Epidermal melanocyte (primary cell): ENCODE data around the gene UBALD1.
A peak's percentile ranks its signal among the peaks of the same experiment; 100 is the strongest.

Source experiments
- DNase-seq: peaks from one replicate; pipeline ENCODE4 v3.0.0; 2011; ENCODE audit warnings: low spot score; ENCODE audit not compliant: insufficient read length

UBALD1 gene

DNA sequence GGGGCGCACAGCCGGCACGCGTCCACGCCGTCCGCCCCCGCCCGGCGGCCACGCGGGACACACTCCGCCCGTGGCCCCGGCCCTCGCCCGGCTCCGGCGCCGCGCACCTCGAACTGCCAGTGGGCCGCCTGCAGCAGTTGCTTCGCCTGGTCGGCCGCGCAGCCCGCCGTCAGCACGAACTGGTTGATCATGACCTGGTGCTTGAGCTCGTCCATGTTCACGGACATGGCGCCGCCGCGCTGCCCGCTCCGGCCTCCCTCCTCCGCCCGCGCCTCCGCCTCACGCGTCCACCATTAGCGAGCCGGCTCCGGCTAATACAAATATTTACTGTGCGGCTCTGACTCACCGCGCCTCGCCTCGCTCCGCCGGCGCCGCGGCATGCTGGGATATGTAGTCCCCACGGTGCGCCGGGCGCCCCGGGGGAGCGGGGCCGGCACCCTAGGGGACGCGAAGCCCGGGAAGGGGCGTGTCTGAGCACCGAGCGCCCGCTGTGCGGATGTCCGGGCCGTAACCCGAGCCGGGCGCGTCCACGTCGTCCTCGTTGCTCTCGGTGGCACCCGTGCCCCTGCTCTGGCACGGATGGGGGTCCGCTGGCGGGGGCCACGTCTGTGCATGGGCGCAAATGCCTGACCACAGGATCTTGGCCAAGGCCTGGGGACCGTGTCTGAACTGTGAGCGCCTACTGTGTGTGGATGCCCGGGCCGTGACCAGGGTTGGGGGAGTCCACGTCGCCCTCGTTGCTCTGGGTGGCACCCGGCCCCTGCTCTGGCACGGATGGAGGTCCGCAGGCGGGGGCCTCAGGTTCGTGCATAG is at the start of gene UBALD1:
UBALD1 (minus strand) TSS at position 318 of the 813 bp plus-strand sequence; CDS start at position 227, 91 bp downstream.
- DNase-seq = peak; percentile 96

DNA sequence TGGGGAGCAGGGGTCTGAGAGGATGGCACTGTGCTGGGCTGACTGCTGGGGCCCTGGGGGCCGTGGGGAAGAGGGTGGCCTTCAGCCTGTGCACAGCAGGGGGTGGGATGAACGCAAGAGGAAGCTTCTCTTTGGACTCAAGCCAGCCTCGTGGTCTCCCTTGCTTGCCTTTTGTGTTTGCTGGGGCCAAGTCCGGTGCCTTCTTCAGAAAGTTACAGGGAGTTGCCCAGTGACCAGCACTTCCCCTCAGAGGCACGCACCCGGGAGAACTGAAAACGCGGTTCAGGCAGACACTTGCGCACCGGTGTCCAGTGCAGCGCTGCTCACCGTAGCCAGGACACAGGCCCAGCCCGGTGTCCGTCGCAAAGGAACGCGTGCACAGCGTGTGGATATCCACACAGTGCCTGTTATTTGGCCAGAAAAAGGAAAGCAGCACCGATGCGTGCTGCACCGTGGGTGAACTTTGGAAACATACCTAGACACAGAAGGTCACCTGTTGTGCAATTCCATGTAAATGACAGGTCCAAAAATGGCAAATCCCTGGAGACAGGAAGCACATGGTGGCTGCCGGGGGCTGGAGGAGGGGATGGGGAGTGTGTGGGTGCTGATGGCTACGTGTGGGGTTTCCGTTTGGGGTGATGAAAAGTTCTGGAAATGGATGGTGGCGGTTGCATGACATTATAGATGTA is 49.2 kb upstream of the UBALD1 start:
- DNase-seq = peak; percentile 59

DNA sequence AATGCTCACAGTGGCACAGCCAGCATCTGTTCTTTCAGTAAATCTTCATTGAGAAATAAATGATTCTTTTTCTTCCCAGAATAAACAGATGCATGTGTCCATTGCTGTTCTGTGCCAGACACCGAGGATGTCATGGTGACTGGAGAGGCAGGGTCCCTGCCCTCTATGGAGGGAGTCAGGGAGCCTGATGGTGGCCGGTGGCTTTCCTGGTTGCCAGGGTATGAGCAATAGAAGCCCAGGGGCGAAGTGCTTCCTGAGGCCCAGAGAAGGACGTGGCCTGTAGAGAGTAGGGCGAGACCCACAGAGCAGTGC is 48.7 kb upstream of the UBALD1 start:
- no peak for DNase-seq

DNA sequence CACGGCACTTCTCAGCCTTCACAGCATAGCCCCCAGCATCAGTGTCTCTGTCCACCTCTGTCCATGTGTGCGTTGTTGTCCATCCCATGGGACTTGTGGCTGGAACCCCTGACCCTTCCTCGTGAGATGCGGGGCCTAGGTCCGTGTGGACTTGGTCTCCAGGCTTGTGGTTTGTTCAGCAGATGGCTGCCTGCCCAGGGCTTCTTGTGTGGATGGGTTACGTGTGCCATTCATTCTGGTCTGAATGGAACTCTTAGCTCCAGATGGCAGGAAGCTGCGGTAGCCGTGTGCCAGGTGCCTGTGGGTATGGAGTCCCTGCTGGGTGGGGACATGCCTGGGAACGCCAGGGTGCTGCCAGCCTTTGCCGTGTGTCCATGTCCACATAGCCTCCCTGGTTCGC is 47.0 kb upstream of the UBALD1 start:
- no peak for DNase-seq

DNA sequence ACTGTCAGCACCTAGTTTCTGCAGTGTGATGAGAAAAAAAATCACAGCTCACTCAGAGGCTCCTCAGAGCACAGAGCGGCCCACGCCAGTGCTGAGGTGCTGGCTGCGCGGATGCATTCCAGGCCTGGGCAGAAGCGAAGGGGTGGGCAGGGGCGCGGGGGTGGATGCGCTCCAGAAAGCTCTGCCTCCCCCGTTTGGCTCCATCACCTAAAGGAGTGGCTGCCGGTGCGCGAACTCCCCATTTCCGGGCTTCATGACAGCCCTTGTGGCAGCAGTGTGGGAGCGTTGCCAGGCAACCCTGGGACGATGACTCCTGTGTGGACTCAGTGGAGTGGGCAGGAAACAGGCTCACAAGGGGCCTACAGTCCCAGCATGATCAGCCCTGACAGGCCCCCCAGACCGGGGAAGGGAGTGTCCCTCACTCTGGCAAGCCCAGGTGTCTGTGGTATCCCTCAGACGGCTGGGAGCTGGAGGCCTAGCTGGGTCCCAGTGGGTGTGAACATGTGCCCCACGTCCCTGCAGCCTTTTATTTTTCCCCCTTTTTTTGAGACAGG is 45.8 kb upstream of the UBALD1 start:
- no peak for DNase-seq

DNA sequence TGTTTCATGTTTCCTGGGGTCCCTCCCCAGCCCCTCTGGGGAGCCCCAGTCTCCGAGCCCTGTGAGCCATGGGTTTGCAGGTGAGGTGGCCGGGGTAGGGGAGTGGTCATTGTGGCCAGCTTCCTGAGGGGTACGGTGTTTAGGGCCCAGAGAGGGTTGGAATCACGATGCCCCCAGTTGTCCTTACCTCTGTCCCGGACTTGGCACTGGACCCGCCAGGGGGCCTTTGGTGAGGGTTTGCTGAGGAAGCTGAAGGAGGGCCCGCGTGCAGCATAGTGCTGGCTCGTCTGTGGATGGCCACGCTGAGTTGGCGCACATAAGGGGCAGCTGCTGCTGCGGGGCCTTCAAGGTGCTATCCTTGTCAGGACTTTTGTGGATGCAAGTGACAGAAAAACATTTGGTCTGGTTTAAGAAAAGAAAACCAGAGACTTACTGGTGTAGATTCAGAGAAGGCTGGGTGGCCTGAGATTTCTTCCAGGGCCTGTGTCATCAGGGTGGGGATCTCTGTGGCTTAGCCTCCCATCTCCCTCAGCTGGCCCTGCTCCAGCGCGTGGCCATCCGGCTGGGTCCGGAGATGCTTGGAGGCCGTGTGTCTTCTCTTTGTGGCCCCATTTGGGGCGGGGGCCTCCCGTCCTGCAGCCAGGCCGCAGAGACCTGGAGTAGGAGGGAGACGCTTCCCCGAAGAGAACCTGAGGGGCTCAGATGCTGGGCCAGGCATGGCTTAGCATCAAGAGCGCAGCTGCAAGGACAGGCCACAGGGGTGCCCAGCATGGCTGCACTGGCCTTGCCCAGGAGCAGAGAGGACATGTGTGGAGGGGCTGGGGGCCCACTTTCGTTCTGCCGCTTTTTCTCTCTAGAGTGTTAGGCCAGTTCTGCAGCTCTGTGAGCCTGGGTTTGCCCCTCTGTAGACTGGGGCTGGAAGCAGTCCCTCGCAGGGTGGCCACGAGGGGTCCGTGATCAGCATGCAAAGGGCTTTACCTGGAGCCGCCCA is 45.0 kb upstream of the UBALD1 start:
- no peak for DNase-seq

DNA sequence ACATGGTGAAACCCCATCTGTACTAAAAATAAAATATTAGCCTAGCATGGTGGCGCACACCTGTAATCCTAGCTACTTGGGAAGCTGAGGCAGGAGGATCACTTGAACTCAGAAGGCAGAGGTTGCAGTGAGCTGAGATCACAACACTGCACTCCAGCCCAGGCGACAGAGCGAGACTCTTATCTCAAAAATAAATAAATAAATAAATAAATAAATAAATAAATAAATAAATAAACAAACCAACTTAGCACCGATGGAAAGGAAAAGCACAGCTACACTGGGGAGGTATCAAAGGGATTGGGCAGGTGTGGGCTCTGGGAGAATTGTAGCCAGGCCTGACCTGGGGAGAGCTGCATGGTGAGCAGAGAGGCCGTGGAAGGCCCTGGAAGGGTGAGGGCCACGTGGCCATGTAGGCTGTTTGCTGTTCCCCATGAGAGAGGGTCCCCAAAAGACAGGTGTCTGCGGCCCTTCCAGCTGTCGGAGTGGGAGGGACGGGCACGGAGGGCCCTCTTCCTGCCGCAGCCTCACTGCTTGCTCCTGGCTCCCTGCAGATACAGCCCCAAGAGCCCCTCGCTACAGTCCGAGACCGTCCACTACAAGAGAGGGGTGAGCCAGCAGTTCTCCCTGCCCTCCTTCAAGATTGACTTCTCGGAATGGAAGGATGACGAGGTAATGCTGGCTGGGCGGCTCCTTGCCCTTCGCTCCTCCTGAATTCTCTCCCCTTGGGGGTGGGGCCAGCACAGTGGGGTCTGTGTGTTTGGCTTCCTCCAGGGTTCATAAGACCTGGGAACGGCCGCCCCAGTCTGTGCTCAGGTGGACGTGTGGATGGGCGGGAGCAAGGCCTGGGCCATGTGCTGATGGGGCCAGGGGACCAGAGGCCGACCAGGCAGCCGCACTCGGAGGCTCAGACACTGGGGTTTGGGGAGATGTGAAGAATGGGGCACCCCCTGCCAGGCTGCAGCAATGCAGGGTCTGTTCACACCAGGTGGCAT is 42.3 kb upstream of the UBALD1 start:
- DNase-seq = no peak

DNA sequence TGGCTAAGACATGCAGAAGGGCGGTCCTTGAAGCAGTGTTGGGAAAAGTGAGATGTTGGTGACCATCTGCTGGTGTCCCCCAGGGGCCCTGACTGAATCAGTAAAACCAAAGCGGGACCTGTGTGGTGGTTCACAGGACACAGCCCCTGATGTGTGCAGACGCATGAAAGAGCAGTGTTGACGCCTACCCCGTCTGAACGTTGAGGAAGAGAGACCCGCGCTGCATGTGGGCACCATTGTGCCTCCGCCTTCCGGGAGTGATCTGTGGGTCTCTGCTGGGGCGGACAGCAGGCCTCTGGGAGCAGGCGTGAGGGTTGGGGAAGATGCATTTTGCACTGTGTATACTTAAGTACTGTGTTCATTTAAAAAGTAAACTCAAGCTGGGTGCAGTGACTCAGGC is 41.5 kb upstream of the UBALD1 start:
- no peak for DNase-seq

DNA sequence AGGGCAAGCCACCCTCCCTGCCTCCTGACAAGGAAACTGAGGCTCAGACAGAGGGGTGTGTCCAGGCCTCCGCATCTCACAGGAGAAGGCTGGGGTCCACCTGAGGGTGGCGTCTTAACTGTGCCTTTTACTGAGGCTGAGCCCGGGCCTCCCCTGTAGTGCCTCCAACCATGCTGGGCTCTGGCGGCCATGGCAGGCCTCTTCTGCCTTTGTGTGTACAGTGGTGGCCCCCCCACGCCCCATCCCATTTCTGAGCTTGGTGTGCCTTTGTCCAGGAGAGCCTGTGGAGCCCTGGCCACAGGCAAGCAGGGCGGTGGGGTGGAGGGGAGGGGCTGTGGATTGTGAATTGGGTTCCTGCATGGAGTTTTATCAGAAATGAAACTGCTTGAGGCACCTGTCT is 41.1 kb upstream of the UBALD1 start:
- DNase-seq = no peak

DNA sequence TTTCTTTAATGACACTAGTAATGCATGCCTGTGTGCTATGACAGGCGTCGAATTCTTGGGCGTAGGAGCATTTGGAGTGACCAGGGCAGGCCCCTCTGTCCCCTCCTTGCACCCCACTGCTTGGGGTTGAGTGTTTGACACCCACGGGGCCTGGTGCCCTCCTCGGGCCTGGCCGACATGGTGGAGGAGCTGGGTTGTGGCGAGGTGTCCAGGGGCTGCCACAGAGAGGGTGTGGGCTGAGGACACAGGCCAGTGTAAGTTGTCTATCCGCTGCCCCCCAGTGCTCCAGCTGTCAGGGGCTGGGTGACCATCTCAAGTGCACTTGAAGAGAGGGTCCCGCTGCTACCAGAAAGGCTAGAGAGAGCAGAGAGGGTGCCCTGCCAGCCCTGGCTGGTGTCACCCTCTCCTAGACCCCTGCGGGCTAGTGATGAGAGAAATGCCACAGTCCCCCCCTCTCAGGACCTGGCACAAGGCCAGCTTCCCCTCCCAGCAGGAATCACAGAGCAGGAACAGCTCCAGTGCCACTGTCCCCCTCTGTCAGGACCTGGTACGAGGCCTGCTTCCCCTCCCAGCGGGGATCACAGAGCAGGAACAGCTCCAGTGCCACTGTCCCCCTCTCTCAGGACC is 40.4 kb upstream of the UBALD1 start:
- no peak for DNase-seq

DNA sequence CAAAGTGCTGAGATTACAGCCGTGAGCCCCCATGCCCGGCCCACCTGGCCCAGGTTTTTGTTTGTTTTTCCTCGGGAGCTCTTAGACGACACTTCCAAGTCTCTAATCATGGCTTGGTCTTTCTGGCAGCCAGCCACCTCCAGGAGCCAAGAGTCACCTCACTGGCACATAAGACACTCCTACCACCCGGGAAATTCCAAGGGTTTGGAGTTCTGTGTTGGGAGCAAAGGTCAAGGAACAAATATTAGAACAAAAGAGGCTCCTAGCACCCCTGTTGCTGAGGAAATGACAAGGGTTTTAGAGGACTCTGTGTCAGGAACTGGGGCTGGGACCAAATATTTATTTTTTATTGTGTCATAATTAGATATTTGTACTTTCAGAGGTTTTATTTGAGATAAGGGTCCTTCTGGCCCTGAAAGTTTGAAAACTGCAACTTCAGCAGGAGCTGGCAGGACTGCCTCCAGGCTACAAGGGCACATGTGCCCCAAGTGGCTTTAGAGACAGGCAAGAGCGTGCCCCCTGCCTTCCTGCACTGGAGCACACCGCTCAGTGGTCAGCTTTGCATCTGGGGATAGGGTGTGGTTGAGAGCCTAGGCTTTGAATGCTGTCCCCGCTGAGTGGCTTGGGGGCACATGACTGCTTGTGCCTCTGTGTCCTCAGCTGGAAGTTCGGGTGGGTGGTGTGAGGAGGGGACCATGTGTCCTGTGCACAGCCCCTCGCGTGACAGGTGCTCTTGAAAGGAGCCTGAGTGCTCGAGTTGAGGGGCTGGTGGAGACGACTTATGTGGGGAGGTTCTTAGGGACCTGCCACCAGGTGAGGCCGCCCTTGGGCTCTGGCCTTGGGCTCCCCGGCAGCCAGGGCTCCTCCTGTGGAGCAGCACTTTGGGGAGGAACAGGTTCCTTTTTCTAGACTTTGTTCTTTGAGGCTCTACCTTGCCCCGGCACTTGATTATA is 39.6 kb upstream of the UBALD1 start:
- no peak for DNase-seq

DNA sequence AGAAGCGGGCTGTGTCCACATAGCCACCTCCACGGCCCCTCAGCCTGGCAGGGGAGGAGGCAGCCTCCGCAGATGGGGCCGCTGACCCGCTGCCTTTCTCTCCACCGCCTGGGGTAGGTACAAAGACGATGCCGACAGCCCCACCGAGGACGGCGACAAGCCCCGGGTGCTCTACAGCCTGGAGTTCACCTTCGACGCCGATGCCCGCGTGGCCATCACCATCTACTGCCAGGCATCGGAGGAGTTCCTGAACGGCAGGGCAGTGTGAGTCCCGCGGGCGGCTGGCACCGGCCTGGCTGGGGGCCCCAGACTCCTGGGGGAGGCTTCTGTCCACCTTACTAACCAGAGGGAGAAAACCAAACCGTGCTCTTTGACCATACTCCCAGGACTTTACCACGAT is 37.9 kb upstream of the UBALD1 start:
- DNase-seq = no peak

DNA sequence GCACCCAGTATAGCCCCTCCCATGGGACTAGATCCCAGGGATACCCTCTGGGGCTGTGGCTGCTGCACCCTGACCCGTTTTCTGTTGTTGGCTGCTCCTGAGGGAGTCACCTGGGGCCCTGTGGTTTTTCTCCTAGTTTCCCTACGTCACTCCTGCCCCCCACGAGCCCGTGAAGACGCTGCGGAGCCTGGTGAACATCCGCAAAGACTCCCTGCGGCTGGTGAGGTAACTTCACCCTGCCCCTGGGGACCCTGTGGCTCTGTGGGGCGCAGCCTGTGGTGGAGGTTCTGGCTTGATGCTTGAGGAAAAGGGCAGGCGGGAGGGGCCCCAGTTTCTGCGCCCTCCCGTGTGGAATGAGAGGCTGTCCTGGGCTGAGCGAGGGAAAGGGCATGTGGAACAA is 37.1 kb upstream of the UBALD1 start:
- no peak for DNase-seq

DNA sequence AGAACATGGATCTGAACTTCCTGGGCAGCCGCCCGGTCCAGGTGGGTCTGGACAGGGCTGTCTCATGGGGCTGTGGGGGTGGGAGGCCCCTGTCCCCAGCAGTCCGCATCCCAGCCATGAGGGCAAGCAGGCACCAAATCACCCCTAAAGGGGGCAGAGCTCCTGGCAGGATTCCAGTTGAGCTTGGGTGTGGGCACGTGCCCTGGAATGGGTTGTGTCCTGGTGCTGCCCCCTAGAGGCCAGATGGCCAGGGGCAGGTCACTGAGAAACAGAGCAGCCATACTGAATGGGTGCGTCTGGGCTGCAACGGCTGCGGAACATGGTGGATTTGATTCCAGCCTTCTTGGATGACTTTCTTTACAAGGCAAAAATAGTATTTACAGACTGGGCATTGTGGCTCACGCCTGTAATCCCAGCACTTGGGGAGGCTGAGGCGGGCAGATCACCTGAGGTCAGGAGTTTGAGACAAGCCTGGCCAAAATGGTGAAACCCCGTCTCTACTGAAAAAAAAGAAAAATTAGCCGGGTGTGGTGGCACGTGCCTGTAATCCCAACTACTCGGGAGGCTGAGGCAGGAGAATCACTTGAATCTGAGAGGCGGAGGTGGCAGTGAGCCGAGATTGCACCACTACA is 35.9 kb upstream of the UBALD1 start:
- DNase-seq = peak; percentile 65

DNA sequence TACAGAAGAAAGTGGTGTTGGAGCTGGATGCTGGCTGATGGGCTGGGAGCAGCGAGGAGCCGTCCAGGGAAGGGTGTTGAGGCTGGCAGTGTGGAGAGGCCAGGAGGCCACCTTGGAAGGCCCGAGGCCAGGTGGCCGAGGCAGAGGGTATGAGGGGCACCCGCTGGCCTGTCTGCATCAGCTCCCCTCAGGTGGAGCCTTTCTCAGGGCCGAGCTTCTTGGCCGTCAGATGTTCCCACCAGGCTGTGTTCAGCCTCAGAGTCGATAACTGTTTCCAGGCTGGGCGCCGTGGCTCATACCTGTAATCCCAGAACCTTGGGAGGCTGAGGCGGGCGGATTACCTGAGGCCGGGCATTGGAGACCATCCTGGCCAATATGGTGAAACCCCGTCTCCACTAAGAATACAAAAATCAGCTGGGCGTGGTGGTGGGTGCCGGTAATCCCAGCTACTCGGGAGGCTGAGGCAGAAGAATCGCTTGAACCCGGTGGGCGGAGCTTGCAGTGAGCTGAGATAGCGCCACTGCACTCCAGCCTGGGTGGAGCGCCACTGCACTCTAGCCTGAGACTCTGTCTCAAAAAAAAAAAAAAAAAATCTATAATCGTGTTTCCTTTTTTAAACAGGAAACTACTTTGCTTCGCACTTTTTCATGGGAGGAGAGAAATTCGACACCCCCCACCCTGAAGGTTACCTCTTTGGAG is 35.2 kb upstream of the UBALD1 start:
- no peak for DNase-seq

DNA sequence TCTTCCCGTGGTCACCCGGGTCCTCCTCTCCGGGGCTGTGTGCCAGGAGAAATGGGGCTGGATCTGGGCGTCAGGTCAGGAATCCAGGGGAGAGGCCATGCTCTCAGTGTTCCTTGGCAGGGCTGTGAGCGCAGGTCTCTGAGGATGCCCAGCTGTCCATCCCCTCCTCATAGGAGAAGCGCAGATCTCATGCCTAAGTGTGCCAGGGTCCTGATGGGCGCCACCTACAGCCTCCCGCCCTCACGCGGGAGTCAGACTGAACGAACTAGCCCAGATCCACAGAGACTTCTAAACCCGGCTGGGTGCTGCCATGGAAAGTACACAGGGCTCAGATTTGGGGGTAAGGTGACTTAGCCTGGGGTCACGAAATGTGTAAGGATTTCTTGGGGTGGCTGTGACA is 34.2 kb upstream of the UBALD1 start:
- DNase-seq = no peak

DNA sequence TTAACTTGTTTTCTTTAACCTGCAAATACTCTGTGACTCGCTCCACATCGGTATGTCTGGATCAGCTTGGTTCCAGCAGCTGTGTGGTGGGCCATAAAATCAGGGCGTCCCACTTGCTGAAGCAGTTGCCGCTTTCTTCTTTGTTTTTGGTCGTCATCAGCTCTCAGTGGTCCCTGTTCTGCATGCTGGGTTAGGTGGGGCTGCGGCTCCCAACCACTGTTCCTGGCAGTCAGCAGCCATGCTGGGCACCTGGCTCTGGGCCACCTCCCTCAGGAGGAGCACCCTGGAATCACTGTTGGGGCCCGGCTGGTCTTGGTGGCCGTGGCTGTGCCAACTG is 32.9 kb upstream of the UBALD1 start:
- no peak for DNase-seq
